NCI-H2107 treated with DMSO at 0.1 percent for 48 hours (cell line): ENCODE data around the gene IER5L.
"Not testable (repeated sequence)": the region's sequence is repeated elsewhere in the genome, so short reads cannot be mapped to it uniquely, and the experiment has no call there.

Experiments
- DNase-seq: peaks from one replicate; lab custom pipeline; 2025; ENCODE audit not compliant: unreplicated experiment; lab: John Stamatoyannopoulos, UW

The IER5L gene

DNA sequence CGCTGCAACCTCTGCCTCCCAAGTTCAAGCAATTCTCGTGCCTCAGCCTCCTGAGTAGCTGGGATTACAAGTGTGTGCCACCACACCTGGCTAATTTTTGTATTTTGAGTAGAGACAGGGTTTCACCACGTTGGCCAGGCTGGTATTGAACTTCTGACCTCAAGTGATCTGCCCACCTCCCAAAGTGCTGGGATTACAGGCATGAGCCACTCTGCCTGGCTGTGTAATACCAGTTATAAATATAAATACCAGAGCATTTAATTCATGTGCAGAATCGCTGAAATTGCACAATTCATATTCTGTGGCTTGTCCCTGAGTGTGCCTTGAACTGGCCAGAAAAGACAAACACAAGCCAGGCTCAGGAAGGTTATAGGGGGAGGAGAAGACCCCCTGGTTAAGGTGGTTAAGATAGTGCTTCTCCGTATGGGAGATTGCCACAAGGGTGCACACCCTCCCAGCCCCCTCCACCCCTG is 14.8 kb downstream of the IER5L start:
- DNase-seq: not testable (repeated sequence)

DNA sequence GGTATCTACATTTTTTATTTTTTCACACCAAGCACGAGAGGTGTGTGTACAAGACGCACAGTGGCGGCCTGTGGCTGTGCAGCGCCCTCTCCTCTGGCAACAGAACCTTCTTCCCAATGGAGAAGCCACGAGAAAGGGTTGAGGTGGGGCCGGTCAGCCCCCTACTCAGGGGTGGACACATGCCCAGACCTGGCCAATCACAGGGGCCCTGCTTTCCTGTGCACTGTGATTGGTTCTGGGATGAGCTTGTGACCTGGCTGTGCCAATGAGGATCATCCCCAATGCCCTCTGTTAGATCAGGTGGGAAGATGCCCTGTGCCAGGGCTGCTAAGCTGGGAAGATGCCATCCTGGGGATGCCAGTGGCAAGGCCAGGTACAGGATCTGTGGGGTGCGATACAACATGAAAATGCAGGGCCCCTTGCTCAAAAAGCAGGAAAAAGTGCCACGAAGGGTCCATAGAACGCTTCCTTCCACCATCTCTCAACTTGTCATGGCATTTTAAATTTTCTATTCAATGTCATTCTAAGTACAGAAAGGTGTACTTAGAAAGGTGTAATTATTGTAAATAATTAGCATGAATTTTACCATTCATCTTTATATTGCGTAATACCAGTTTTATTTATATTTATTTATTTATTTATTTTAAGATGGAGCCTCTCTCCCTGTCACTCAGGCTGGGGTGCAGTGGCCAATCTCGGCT is 15.4 kb downstream of the IER5L start:
- no peak for DNase-seq

DNA sequence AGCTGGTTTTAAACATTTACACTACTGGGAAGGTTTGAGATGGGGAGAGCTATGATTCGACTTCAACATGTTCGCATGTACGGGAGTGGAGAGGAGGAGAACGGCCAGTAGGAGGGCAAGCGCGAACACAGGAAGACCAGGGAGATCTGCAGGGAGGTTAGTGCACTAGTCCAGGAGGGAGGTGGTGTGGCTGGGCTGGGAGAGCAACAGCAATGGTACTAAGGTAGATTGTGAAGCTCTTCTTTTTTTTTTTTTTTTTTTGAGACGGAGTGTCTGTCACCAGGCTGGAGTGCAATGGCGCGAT is 16.6 kb downstream of the IER5L start:
- no peak for DNase-seq

DNA sequence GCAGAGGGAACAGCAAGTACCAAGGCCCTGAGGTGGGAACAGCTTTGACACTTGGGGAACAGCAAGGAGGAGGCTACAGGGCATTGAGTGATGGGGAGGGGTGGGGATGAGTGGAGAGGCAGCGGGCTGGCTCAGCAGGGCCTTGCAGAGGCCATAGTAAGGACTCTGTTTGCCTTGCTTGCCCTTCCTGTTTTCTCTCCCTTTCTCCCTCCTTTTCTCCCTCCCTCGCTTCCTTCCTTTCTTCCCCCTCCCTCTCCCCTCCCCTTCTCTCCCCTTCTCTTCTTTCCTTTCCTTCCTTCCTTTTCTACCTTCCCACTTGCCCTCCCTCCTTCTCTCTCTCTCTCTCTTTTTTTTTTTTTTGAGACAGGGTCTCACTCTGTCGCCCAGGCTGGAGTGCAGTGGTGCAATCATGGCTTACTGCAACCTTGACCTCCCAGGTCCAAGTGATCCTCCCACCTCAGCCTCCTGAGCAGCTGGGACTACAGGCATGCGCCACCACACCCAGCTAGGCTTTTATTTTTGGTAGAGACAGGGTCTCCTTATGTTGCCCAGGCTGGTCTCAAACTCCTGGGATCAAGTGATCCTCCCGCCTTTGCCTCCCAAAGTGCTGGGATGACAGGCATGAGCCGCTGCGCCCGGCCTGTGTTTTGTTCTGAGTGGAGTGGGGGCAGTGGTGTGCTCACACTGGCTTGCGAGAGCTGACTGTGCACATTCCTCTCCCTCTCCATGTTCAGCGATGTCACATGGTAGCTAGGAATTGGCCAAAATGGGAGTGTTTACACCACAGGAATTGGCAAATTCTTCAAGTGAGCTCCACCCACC is 17.1 kb downstream of the IER5L start:
- no peak for DNase-seq

- DNase-seq: no peak
These were observed 21.9 kb downstream of the IER5L start for GRCh38 chr9:129156163-129156562.

GRCh38 chr9:129154866-129155477 is 23.1 kb downstream of the IER5L start:
- no peak for DNase-seq

GRCh38 chr9:129151469-129151868 is 26.6 kb downstream of the IER5L start:
- DNase-seq: no peak

- DNase-seq: no peak
These were observed 27.3 kb downstream of the IER5L start for GRCh38 chr9:129150672-129151211.

GRCh38 chr9:129150122-129150521 is 27.9 kb downstream of the IER5L start:
- no peak for DNase-seq

DNA sequence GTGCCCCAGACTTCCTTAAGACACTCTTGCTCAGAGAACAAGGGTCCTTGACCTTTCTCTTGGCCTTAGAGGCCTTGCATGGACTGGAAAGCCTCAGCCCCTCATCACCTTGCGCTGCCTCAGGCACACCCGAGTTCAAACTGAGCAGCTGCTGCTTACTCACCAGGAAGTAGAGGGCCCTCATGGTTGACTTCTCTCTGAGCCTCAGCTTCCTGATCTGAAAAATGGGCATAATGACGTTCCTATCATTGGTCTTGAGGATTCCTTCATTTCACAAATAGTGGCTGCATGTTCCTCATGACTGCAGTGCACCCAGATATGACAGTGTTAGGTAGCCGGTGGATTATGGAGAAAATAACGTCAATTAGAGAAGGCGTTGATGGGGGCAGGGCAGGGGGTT is 28.6 kb downstream of the IER5L start:
- no peak for DNase-seq

DNA sequence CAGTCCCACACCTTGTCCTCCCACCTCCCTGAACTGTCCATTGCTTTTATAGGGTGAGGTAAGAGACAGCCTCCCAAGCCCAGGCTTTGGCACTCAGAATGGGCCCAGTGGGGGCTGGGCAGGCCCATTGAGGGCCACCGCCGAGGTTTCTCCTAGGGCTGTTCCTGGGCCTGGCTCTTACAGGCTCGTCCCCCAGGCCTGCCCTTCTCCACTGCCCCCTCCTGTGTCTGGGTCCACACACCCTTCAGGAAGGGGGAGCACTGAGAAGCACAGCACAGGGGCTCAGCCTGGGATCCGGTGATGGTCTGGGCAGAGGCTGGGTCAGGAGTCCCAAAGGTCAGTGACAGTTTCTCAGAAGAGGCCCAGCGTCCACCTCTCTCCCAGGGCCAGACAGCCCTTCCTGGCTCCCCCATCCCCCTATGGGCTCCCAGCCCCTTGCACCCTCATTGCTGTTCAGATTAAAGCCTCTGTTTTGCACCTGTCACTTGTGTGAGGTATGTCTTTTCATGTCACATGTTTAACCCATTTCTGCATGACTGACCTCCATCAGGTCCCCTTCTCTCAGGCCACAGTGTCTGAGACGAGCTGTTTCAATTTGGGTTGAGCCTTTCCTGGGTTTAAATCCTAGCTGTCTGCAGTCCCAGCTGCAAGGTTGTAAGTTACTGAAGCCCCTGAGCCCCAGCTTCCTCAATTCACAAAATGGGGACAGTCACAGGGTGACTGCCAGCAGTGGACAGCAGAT is 29.4 kb downstream of the IER5L start:
- DNase-seq: no peak

- no peak for DNase-seq
These were observed 31.6 kb downstream of the IER5L start for GRCh38 chr9:129146441-129146941.

GRCh38 chr9:129145841-129146292 is 32.2 kb downstream of the IER5L start:
- DNase-seq: no peak

DNA sequence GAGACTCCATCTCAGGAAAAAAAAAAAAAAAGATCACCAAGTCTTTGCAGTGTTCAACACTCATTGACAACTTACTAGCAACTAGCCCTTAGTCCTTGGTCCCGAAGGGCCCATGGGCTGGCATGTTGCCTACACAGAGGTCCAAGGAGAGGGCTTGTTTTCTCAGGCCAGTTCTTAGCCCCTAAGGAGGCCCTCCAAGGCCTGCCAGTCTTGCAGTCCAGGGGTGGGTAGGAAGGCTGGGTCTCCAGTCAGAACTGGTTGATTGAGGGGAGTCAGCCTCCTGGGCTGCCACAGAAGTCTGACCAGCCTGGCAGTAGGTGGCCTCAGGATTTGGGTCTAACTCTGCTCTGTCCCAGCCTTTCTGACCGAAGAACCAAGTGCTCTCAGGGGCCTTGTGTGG is 32.7 kb downstream of the IER5L start:
- DNase-seq: no peak

DNA sequence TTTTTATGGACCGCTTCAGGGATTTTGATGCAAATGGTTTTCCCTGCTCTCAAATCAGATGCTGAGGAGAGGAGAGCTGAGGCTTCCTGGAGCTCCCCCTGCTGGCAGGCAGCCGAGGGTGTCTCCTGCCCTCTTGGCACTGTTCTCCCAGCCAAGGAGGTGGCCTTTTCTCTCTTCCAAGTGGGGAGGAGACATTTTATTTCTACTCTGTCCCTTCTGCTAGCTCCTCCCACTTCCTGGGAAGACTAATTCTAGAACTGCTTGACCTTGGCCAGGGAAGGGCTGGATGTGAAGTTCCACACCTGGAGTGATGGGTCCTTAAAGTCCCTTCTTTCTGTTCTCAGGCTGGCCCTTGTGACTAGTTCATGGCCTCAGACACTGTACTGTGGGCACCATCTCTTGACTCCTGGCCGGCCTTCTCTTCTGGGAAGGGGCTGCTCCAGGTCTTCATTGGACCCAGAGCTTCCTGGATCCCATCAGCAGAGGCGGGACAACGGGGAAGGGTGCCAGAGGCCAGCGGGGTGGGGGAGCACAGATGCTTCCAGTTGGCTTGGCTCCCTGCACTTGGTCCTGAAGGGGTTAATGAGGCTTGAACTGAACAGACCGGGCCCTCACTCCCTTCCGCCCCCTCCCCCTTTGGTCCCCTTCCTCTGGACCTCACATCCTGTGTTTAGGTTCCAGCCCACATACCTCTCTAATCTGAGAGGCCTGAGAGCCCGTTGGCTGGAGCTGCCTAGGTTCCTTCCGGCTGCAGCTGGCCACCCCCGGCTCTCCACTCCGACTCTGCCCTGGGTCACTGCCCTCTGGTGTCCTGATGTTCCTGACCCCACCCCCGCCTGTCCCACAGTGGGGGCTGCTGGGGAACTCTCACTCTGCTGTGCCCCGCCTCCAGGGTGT is 34.8 kb downstream of the IER5L start:
- DNase-seq: peak; percentile 16

- no peak for DNase-seq
These were observed 35.7 kb downstream of the IER5L start for GRCh38 chr9:129142138-129142935.

DNA sequence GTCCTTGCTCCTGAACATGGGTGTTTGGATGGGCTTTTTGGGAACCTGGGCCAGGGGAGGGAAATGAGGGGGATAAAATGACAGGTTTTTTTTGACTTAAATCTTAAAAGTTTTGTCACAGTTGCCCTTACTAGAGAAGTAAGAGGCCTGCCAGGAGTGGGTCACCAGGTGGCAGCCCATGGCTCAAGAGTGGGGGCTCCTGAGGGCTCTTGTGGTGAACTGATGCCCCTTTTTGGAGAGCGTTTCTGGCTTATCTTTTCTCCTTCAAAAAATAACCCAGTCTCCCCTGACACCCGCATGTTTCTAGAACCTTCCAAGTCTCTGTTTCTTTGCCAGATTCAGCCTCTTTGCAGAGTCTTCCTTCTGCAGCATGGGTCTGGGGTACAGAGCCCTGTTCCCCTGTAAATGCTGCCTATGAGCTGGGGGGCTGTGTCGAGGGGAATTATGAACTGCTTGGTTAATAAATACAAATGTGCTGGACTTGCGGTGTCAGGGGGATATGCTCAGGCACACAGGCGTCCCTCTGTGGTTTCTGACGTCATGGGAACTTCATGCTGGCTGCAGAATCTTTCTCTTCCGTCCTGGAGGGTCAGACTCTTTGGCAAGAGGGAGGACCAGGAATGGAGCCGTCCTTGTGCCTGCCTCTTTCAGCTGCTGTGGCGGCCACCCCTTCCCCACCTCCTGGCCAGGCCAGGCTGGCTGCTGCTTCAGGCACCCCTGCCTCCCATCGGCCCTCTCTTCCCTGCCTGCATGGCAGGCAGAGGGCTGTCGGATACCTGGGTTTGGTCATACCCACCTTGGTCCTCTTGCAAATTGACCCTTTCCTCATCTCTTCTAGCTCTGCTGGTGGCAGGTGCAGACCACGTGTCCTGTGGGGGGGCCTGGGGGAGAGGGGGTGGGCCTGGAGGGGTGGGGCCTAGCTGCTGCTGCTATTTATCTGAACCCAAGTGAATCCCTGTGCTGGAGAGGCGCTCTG is 36.7 kb downstream of the IER5L start:
- peak; percentile 21 for DNase-seq
